ENCODE measurements around the gene NKTR. TPM values are rescaled to one million over a fixed set of nuclear protein-coding genes. Genes with fewer than 3 reads are reported as not detected.

The NKTR gene
- total RNA-seq, 4 donors from 2014 or later = 96.3 to 172 (median 133) TPM

DNA sequence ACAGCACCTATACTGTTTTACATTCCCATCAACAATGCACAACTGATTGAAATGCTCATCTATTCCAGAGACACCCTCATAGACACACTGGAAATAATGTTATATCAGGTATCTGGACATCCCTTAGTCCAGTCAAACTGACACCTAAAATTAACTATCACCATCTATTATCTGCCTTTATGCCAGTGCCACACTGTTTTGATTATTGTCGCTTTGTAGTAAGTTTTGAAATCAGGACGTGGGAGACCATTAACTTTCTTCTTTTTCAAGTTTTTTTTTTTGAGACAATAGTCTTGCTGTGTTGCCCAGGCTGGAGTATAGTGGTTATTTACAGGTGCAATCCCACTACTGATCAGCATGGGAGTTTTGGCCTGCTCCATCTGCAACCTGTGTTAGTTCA lies 75.4 kb downstream of the NKTR start:
- 89 to 90% methylated on average over 2 of the region's 2 CpGs for whole genome bisulfite sequencing, 2 donors (ENCODE audit: low coverage in 1 of 2)
- no peak for DNase-seq
- TF ChIP-seq EP300 (IDR thresholded peaks at IDR 0.05; ENCODE audit: low read depth) (no peak), POLR2A (IDR thresholded peaks at IDR 0.05) (no peak), POLR2AphosphoS5 (IDR thresholded peaks at IDR 0.05) (no peak)
- TF ChIP-seq, protein P1, sequence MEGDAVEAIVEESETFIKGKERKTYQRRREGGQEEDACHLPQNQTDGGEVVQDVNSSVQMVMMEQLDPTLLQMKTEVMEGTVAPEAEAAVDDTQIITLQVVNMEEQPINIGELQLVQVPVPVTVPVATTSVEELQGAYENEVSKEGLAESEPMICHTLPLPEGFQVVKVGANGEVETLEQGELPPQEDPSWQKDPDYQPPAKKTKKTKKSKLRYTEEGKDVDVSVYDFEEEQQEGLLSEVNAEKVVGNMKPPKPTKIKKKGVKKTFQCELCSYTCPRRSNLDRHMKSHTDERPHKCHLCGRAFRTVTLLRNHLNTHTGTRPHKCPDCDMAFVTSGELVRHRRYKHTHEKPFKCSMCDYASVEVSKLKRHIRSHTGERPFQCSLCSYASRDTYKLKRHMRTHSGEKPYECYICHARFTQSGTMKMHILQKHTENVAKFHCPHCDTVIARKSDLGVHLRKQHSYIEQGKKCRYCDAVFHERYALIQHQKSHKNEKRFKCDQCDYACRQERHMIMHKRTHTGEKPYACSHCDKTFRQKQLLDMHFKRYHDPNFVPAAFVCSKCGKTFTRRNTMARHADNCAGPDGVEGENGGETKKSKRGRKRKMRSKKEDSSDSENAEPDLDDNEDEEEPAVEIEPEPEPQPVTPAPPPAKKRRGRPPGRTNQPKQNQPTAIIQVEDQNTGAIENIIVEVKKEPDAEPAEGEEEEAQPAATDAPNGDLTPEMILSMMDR (IDR thresholded peaks at IDR 0.05) = no peak
- H3K4me1 ChIP-seq = no peaks in the 10 kb centered on the region
- intact Hi-C loops (cut with DNase I; ENCODE audit: low total_unique reads) = no loop called here
- peaks cover 0 to 3% of the 10 kb centered on the region in 2 donors for H3K9me3 ChIP-seq
- H3K27me3 ChIP-seq = no peaks in the 10 kb centered on the region
- H3K36me3 ChIP-seq = no peaks in the 10 kb centered on the region
- no peak overlapping the region for H3K27ac ChIP-seq
- H3K4me3 ChIP-seq = no peak overlapping the region
- in situ Hi-C loops (cut with MboI; ENCODE audit: low pct_ligation_motif_present in 1 of 4, low pct_unique_long_range_greater_than_20kb in 1 of 4, low sequenced_read_pairs in 3 of 4) = no loop called here

DNA sequence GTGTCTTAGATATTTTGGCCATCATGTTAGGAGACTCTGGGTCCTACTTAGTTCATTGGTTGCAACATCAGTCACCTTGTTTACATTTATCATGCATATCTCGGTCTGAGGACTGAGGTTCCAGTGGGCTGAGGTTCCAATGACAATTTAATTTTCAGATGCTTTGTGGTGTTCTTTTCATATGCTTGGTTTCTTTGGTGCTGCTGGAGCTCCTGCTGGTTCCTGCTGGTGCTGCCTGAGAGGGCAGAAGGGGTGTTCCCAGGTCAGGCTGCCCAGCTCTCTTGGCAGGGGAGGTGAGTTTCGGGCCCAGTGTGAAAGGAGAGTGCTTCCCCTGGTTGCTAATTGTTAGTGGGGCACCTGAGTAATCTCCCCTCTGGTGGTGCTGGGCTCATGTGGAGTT lies 78.0 kb downstream of the NKTR start:
- peaks cover 0 to 2% (median 1%) of the 10 kb centered on the region in 4 donors for H3K4me1 ChIP-seq
- no peaks in the 10 kb centered on the region for H3K36me3 ChIP-seq
- no peak overlapping the region for H3K4me3 ChIP-seq
- 40 to 69% methylated on average over 1 to 2 of the region's 2 CpGs for WGBS, 2 donors (ENCODE audit: low coverage in 1 of 2)
- in situ Hi-C loops (cut with MboI; ENCODE audit: low pct_ligation_motif_present in 1 of 4, low pct_unique_long_range_greater_than_20kb in 1 of 4, low sequenced_read_pairs in 3 of 4) (no loop called here), intact Hi-C loops (cut with DNase I; ENCODE audit: low total_unique reads) (no loop called here)
- DNase-seq = no peak
- H3K9me3 ChIP-seq = peaks cover 0 to 3% of the 10 kb centered on the region in 2 donors
- no peaks in the 10 kb centered on the region for H3K27me3 ChIP-seq
- no peak for TF ChIP-seq POLR2A (IDR thresholded peaks at IDR 0.05)
- TF ChIP-seq, protein P1 (IDR thresholded peaks at IDR 0.05) = no peak
- no peak overlapping the region for H3K27ac ChIP-seq

DNA sequence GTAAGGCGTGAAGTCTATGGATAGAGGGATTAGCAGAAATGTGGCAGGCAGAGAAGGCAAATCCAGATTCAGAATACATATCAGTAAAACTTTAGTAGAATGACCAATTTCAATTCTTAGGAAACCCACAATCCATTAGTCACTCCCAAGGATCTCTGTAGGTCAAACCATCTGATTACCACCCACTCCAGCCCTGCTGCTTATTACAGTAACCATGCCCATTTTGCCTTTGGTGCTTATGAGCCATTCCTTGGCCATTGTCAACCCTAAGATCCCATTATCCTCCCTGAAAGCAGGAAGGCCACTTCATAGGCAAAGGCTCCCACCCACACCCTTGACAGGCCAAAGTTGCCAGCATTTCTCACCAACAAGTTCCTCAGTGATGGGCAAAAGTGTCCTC lies 79.8 kb downstream of the NKTR start:
- no peak overlapping the region for H3K27ac ChIP-seq
- peaks cover 0 to 3% of the 10 kb centered on the region in 2 donors for H3K9me3 ChIP-seq
- no peaks in the 10 kb centered on the region for H3K36me3 ChIP-seq
- intact Hi-C loops (cut with DNase I; ENCODE audit: low total_unique reads) (no loop called here), in situ Hi-C loops (cut with MboI; ENCODE audit: low pct_ligation_motif_present in 1 of 4, low pct_unique_long_range_greater_than_20kb in 1 of 4, low sequenced_read_pairs in 3 of 4) (no loop called here)
- peaks cover under 1% of the 10 kb centered on the region for H3K27me3 ChIP-seq
- no peak overlapping the region for H3K4me3 ChIP-seq
- WGBS, 2 donors (ENCODE audit: low coverage in 1 of 2) = 88 to 93% methylated on average over 1 of the region's 1 CpG
- TF ChIP-seq POLR2AphosphoS5 (IDR thresholded peaks at IDR 0.05) (no peak), EP300 (IDR thresholded peaks at IDR 0.05; ENCODE audit: low read depth) (no peak), POLR2A (IDR thresholded peaks at IDR 0.05) (no peak)
- TF ChIP-seq, protein P1 (IDR thresholded peaks at IDR 0.05) = no peak
- no peak for DNase-seq
- peaks cover 0 to 16% (median 4%) of the 10 kb centered on the region in 4 donors for H3K4me1 ChIP-seq

DNA sequence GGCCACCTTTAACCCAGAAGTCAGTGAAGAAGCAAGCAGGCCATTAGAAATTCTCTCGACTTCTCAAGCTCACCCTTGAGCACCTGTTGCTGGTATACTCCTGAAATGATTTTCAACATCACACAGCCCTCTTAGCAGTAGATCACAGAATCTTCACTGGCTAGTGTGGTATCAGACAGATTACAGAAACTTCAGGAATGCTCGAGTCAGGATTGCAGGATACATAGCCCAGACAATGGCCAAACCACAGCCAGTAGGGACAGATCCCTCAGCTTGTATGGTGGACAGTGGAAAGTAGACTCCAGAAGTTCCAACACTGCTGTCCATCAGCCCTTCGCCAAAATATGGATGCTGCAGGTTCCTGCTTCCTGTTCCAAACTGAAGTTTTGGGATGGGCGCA lies 80.3 kb downstream of the NKTR start:
- H3K4me1 ChIP-seq = peaks cover 0 to 18% (median 6%) of the 10 kb centered on the region in 4 donors
- H3K36me3 ChIP-seq = no peaks in the 10 kb centered on the region
- no peak for DNase-seq
- H3K27me3 ChIP-seq = peaks cover 6% of the 10 kb centered on the region
- no peak overlapping the region for H3K4me3 ChIP-seq
- in situ Hi-C loops (cut with MboI; ENCODE audit: low pct_ligation_motif_present in 1 of 4, low pct_unique_long_range_greater_than_20kb in 1 of 4, low sequenced_read_pairs in 3 of 4) (no loop called here), intact Hi-C loops (cut with DNase I; ENCODE audit: low total_unique reads) (no loop called here)
- WGBS, 2 donors (ENCODE audit: low coverage in 1 of 2) = 79% methylated on average over 4 of the region's 4 CpGs; no CpG with 5 or more reads in 1 of the 2 donors
- H3K9me3 ChIP-seq = peaks cover 0 to 3% of the 10 kb centered on the region in 2 donors
- H3K27ac ChIP-seq = no peak overlapping the region
- TF ChIP-seq EP300 (IDR thresholded peaks at IDR 0.05; ENCODE audit: low read depth) (no peak), POLR2A (IDR thresholded peaks at IDR 0.05) (no peak), POLR2AphosphoS5 (IDR thresholded peaks at IDR 0.05) (no peak)
- TF ChIP-seq, protein P1 (IDR thresholded peaks at IDR 0.05) = no peak
